Activated CD8-positive, alpha-beta T cell treated with anti-CD3 and anti-CD28 coated beads, Interleukin-2, amount 10 ng/mL, durations not matched to agents 7 days and 5 days (primary cell): ENCODE measurements around the gene ZSCAN22. TPM values are rescaled to one million over a fixed set of nuclear protein-coding genes. Genes with fewer than 3 reads are reported as not detected.
"Not testable (repeated sequence)": the region's sequence is repeated elsewhere in the genome, so short reads cannot be mapped to it uniquely, and the experiment has no call there.

Source experiments
- ATAC-seq: fragments of 150-1000 bp; cut with Tn5 transposase; one replicate; pipeline ENCODE4 v1.10.0; 2021; ENCODE audit warnings: moderate library complexity
- CTCF ChIA-PET: fragments of 350-600 bp; sonication (Branson Sonifier 250); formaldehyde crosslinking; loops from one replicate; lab custom pipeline; 2021; ENCODE audit warnings: antibody characterized with exemption; lab: Charles Lee
- POLR2A ChIA-PET: fragments of 350-600 bp; sonication (Branson Sonifier 250); formaldehyde crosslinking; loops from one replicate; lab custom pipeline; 2021; ENCODE audit warnings: antibody characterized with exemption; lab: Charles Lee
- DNase-seq: peaks from one replicate; pipeline ENCODE4 v3.0.0-alpha.2; 2020
- H3K27ac Mint-ChIP-seq: one replicate; pipeline ENCODE4 v1.8.0; 2021; ENCODE audit warnings: mild to moderate bottlenecking, mixed read lengths
- H3K27me3 Mint-ChIP-seq: one replicate; pipeline ENCODE4 v1.8.0; 2021; ENCODE audit warnings: low read depth, mixed read lengths
- H3K36me3 Mint-ChIP-seq: one replicate; pipeline ENCODE4 v1.8.0; 2021; ENCODE audit warnings: low read depth, mixed read lengths
- H3K4me1 Mint-ChIP-seq: one replicate; pipeline ENCODE4 v1.8.0; 2021; ENCODE audit warnings: low read depth, mixed read lengths
- H3K4me3 Mint-ChIP-seq: one replicate; pipeline ENCODE4 v1.8.0; 2021; ENCODE audit warnings: mild to moderate bottlenecking, mixed read lengths
- H3K9me3 Mint-ChIP-seq: one replicate; pipeline ENCODE4 v1.8.0; 2022; ENCODE audit warnings: mixed read lengths; ENCODE audit not compliant: insufficient read depth
- total RNA-seq, 2 experiments: library from RNA; stranded (reverse); gene quantifications; one replicate each; pipeline ENCODE4 v1.2.3, GENCODE V29; 2021

The ZSCAN22 gene
- total RNA-seq, 2 experiments from 2014 or later, result 4.8 to 5.2 TPM

GRCh38 chr19:58338825-58339558, 12.2 kb downstream of the ZSCAN22 start:
- H3K4me3 Mint-ChIP-seq, result no peak overlapping the region
- ATAC-seq, result no peak
- H3K27ac Mint-ChIP-seq, result no peak overlapping the region
- no peak for DNase-seq
- no peaks in the 10 kb centered on the region for H3K27me3 Mint-ChIP-seq
- ChIA-PET POLR2A (no interaction called here), CTCF (interaction anchor here (1.4 kb wide), 1 partner anchor 16 kb away, joined by 5 read pairs; no protein-coding TSS in a partner anchor)
- no peaks in the 10 kb centered on the region for H3K9me3 Mint-ChIP-seq
- H3K4me1 Mint-ChIP-seq, result peaks cover 10% of the 10 kb centered on the region
- H3K36me3 Mint-ChIP-seq, result peaks cover 57% of the 10 kb centered on the region

DNA sequence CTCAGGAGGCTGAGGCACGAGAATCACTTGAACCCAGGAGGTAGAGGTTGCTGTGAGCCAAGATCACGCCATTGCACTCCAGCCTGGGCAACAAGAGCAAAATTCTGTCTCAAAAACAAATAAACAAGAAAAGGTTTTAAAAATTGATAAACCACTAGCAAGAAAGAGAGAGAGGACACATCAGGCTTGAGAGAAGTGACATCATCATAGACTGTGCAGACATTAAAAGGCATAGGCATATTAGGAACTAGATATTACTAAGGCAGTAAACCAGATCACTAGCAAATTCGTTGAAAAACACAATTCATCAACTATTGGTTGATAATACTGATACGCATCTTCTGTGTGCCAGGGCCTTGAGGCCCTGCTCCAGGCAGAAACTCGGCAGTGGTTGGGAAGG, 18.8 kb downstream of the ZSCAN22 start:
- H3K27ac Mint-ChIP-seq, result peak overlapping the region; percentile 6
- ChIA-PET CTCF (no interaction called here), POLR2A (no interaction called here)
- peaks cover 32% of the 10 kb centered on the region for H3K4me1 Mint-ChIP-seq
- H3K9me3 Mint-ChIP-seq, result no peaks in the 10 kb centered on the region
- DNase-seq (no peak), ATAC-seq (no peak)
- peak overlapping the region; percentile 95 for H3K4me3 Mint-ChIP-seq
- peaks cover 25% of the 10 kb centered on the region for H3K36me3 Mint-ChIP-seq
- no peaks in the 10 kb centered on the region for H3K27me3 Mint-ChIP-seq

DNA sequence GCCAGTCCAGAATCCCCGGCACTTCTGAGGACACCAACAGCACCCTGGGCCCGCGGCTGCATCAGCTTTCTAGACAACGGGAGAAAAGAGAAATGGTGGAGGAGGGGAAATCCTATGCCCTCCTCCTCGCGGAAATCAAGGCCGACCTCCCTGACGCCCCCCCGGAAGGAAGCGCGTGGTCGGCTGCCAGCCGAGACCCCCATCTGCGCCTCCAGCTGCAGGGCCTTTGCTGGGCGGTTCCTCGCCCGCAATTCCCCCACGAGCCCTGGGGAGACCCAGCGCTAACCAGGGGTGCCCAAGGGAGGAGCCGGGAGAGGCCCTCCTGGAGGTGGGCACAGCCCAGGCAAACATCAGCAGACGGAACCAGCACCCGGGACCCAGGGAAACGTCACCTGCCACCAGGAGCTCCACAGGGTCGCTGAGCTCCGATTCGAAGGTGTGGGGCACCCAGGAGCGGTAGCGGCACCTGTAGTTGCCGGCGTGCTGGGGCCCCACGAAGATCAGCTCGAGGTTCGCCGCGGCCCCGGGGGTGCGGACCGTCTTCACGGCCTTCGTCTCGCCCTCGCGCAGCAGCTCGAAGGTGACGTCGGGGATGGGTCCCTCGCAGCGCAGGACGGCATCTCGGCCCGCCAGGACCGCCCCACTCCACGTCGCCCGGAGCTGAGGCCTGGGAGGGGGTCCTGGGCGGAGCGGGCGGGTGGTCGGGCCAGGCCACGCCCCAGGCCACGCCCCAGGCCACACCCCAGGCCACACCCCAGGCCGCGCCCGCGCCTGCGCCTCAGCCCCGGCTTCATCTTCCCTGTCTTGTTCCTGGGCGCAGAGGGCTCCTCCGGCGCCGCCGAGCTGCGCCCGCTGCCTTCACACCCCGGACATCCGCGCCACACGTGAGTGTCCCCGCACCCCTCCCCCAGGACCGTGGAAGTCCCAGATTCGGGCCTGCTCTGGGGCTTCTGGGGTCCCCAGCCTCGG, 20.5 kb downstream of the ZSCAN22 start:
- peak; percentile 93 for ATAC-seq
- Mint-ChIP-seq H3K4me1 (peaks cover 31% of the 10 kb centered on the region), H3K9me3 (no peaks in the 10 kb centered on the region), H3K27me3 (no peaks in the 10 kb centered on the region), H3K27ac (peak overlapping the region; percentile 87), H3K36me3 (peaks cover 33% of the 10 kb centered on the region), H3K4me3 (peak overlapping the region; percentile 95)
- DNase-seq, result peak; percentile 80
- CTCF ChIA-PET, result interaction anchor here (0.6 to 2.4 kb wide), 7 partner anchors 9 to 172 kb away, joined by 3 to 13 read pairs (median 4); partner anchors contain the start of gene ZBTB45
- POLR2A ChIA-PET, result interaction anchor here (0.6 to 3.4 kb wide), 13 partner anchors 9 to 197 kb away, joined by 3 to 25 read pairs (median 3); partner anchors contain the start of genes ERVK3-1, TRIM28, ZNF274 and ZNF497

DNA sequence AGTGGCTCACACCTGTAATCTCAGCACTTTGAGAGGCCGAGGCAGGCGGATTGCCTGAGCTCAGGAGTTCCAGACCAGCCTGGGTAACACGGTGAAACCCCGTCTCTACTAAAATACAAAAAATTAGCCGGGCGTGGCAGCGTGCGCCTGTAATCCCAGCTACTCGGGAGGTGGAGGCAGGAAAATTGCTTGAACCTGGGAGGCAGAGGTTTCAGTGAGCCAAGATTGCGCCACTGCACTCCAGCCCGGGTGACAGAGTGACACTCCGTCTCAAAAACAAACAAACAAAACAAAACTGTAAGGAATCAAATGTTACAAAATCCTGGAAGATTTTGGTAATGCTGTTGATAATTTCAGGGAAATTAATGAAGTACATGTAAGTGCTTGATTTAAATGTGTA, 21.3 kb downstream of the ZSCAN22 start:
- ATAC-seq, result peak; percentile 2
- Mint-ChIP-seq H3K36me3 (peaks cover 32% of the 10 kb centered on the region), H3K27ac (peak overlapping the region; percentile 87), H3K4me1 (peaks cover 31% of the 10 kb centered on the region), H3K4me3 (peak overlapping the region; percentile 95)
- not testable (repeated sequence) for H3K9me3 Mint-ChIP-seq, H3K27me3 Mint-ChIP-seq, DNase-seq
- ChIA-PET POLR2A (interaction anchor here (0.6 to 3.4 kb wide), 7 partner anchors 8 to 196 kb away, joined by 3 to 25 read pairs (median 3); partner anchors contain the start of genes TRIM28, ZNF274 and ZNF497), CTCF (interaction anchor here (0.7 to 2.4 kb wide), 6 partner anchors 8 to 171 kb away, joined by 3 to 13 read pairs (median 4); partner anchors contain the start of gene ZBTB45)

GRCh38 chr19:58349590-58349989, 22.8 kb downstream of the ZSCAN22 start:
- DNase-seq (no peak), ATAC-seq (no peak)
- Mint-ChIP-seq H3K4me3 (peak overlapping the region; percentile 22), H3K27me3 (no peaks in the 10 kb centered on the region), H3K4me1 (peaks cover 33% of the 10 kb centered on the region), H3K36me3 (peaks cover 34% of the 10 kb centered on the region), H3K27ac (peak overlapping the region; percentile 34), H3K9me3 (no peaks in the 10 kb centered on the region)
- ChIA-PET CTCF (no interaction called here), POLR2A (interaction anchor here (1.0 kb wide), 1 partner anchor 13 kb away, joined by 3 read pairs; the partner anchor contains the start of gene ZNF497)

GRCh38 chr19:58350001-58350861, 23.4 kb downstream of the ZSCAN22 start:
- Mint-ChIP-seq H3K4me1 (peaks cover 39% of the 10 kb centered on the region), H3K27me3 (no peaks in the 10 kb centered on the region), H3K9me3 (no peaks in the 10 kb centered on the region), H3K36me3 (peaks cover 35% of the 10 kb centered on the region), H3K27ac (peak overlapping the region; percentile 34), H3K4me3 (no peak overlapping the region)
- no peak for DNase-seq
- no peak for ATAC-seq
- ChIA-PET CTCF (no interaction called here), POLR2A (interaction anchor here (1.0 kb wide), 1 partner anchor 13 kb away, joined by 3 read pairs; the partner anchor contains the start of gene ZNF497)

DNA sequence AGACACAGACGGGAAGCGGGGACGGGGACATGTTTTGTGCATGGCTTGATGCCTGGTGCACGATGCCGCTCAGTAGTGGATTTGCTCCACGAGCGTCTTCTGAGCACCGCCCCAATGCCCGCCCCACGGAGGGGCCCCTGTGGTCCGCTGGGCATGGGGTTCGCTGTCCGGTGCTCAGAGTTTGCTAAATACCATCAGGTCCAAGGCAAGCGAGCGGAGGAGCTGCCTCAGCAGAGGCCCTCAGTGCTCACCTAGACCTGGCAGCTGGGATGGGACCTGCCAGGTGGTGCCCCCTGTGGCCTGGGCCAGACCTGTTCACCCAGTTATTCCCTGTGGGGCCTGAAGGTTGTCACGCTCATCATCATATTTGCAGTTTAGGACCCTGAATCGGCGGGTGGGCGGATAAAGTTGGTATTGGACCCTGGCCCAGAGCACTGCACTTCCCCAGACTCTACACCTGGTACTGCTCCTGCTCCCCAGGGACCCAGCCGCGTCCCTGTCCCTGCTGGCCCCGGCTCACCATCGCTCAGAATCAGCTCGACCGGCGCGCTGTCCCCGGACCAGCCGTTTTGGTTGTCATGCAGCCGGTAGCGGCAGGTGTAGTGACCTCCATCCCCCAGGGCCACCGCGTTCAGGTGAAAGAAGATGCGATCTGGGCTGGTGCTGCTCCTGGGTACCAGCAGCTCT, 24.2 kb downstream of the ZSCAN22 start:
- H3K27ac Mint-ChIP-seq, result no peak overlapping the region
- DNase-seq (no peak), ATAC-seq (no peak)
- POLR2A ChIA-PET, result no interaction called here
- no peaks in the 10 kb centered on the region for H3K9me3 Mint-ChIP-seq
- H3K4me3 Mint-ChIP-seq, result no peak overlapping the region
- peaks cover 40% of the 10 kb centered on the region for H3K4me1 Mint-ChIP-seq
- CTCF ChIA-PET, result no interaction called here
- peaks cover 40% of the 10 kb centered on the region for H3K36me3 Mint-ChIP-seq
- no peaks in the 10 kb centered on the region for H3K27me3 Mint-ChIP-seq

DNA sequence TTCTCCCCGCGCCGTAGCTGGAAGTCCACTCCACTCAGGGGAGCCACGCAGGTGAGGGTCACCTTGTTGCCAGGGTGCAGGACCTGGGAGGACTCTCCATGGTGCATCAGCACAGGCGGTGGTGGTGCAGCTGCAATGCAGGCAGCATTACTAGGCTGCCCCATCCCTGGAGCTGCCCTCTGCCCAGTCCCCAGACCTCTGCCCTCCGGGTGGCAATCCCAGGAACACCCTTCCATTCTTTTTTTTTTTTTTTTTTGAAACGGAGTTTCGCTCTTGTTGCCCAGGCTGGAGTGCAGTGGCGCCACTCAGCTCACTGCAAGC, 24.7 kb downstream of the ZSCAN22 start:
- H3K27ac Mint-ChIP-seq, result no peak overlapping the region
- H3K9me3 Mint-ChIP-seq, result no peaks in the 10 kb centered on the region
- H3K27me3 Mint-ChIP-seq, result no peaks in the 10 kb centered on the region
- H3K36me3 Mint-ChIP-seq, result peaks cover 43% of the 10 kb centered on the region
- H3K4me1 Mint-ChIP-seq, result peaks cover 42% of the 10 kb centered on the region
- no peak for DNase-seq
- CTCF ChIA-PET, result no interaction called here
- ATAC-seq, result no peak
- POLR2A ChIA-PET, result no interaction called here
- no peak overlapping the region for H3K4me3 Mint-ChIP-seq

DNA sequence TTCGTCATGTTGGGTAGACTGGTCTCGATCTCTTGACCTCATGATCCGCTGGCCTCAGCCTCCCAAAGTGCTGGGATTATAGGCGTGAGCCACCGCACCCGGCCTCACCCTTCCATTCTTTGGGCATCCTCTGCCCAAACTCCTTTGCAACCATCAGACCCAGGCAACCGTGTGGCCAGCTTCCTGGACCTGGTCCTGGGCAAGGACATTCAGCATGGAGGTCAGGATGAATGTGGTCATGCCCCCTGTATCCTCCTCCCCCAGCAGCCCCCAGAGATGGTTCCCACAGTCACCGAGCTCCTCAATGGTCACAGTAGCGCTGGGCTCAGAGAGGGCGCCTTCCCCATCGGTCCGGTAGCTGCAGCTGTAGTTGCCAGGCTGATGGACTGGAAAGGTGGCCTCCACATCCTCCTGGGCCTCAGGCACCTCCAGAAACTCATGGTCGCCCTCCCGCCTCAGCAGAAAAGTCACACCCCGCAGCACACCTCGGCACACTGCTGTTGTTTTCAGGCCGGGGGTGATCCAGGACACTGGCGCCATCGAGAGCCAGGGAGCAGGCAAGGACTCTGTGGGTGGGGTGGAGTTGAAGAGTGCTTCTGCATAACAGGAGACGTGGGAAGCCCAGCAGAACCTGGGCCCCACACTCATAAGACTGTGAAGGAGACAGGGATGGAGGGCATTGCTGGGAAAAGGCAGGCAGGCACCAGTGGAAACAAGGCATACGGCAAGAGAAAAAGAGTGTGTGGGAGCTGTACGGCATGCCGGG, 25.4 kb downstream of the ZSCAN22 start:
- H3K36me3 Mint-ChIP-seq, result peaks cover 43% of the 10 kb centered on the region
- ChIA-PET POLR2A (no interaction called here), CTCF (no interaction called here)
- H3K4me1 Mint-ChIP-seq, result peaks cover 45% of the 10 kb centered on the region
- no peak overlapping the region for H3K27ac Mint-ChIP-seq
- ATAC-seq (no peak), DNase-seq (no peak)
- no peak overlapping the region for H3K4me3 Mint-ChIP-seq
- no peaks in the 10 kb centered on the region for H3K9me3 Mint-ChIP-seq
- H3K27me3 Mint-ChIP-seq, result no peaks in the 10 kb centered on the region
